Measurements from ENCODE around the gene NTN5. TPM values are rescaled to one million over a fixed set of nuclear protein-coding genes. Genes with fewer than 3 reads are reported as not detected.

The NTN5 gene
- total RNA-seq, 1 experiment from 2014 or later: 0.55 TPM

DNA sequence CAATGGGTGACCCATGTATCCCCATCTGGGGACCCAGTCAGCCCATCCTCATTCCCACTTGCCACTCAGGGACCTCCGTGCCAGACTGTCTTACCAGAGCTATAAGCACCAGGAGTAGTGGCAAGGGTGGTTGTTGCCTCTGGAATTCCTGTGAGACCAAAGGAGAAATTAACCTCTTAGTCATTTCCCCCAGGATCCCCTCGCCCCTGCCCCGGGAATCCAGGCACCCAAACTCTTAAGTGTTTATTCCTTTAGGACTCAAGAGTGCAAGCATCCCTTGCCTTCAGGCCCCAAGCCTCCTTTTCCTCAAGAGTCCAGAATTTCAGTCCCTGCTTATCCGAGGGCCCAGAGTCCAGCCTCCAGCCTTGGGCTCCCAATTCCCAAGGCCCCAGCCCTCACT, 9.2 kb downstream of the NTN5 start:
- no peaks in the 10 kb centered on the region for H3K79me2 ChIP-seq (ENCODE audit: insufficient read depth, low read length)
- no peak overlapping the region for H3K27ac Mint-ChIP-seq
- 0 out of 4 replicates have a peak, but pooled peaks cover 0 to 6% of the 10 kb centered on the region in 2 experiments for H3K4me1 Mint-ChIP-seq
- H2BK12ac ChIP-seq (ENCODE audit: insufficient read length, low read depth, low read length): no peak overlapping the region
- H4K91ac ChIP-seq (ENCODE audit: insufficient read length, low read depth, low read length): no peak overlapping the region
- H4K20me1 ChIP-seq (ENCODE audit: control insufficient read depth, insufficient read depth, insufficient read length): no peaks in the 10 kb centered on the region
- peaks cover 12% of the 10 kb centered on the region for H3K27me3 Mint-ChIP-seq (ENCODE audit: low read depth)
- H2BK20ac ChIP-seq (ENCODE audit: low read depth, low read length, poor library complexity, severe bottlenecking): no peak overlapping the region
- no peaks in the 10 kb centered on the region for H3K79me1 ChIP-seq (ENCODE audit: insufficient read depth, low read depth, low read length, poor library complexity, severe bottlenecking)
- H3K18ac ChIP-seq (ENCODE audit: insufficient read length, low read depth, low read length): no peak overlapping the region
- H3K9ac ChIP-seq (ENCODE audit: extremely low read depth, insufficient read length, low read length): no peak overlapping the region
- no peak overlapping the region for H2BK15ac ChIP-seq (ENCODE audit: low read depth, low read length)
- no peak overlapping the region for H3K4me2 ChIP-seq (ENCODE audit: insufficient read depth, insufficient read length, low read length)
- no peak overlapping the region for H3K27ac ChIP-seq (ENCODE audit: insufficient read length, low read depth, low read length)
- H3K23ac ChIP-seq (ENCODE audit: insufficient read length, low read depth, low read length): no peak overlapping the region
- no peaks in the 10 kb centered on the region for H3K27me3 ChIP-seq (ENCODE audit: insufficient read depth, low read length)
- DNase-seq: no peak
- no peak overlapping the region for H3K56ac ChIP-seq (ENCODE audit: insufficient read length, low read depth, low read length)
- no peak overlapping the region for H3T11ph ChIP-seq (ENCODE audit: low read length)
- no peak overlapping the region for H4K5ac ChIP-seq (ENCODE audit: insufficient read length, low read depth, low read length)
- TF ChIP-seq, protein P1, sequence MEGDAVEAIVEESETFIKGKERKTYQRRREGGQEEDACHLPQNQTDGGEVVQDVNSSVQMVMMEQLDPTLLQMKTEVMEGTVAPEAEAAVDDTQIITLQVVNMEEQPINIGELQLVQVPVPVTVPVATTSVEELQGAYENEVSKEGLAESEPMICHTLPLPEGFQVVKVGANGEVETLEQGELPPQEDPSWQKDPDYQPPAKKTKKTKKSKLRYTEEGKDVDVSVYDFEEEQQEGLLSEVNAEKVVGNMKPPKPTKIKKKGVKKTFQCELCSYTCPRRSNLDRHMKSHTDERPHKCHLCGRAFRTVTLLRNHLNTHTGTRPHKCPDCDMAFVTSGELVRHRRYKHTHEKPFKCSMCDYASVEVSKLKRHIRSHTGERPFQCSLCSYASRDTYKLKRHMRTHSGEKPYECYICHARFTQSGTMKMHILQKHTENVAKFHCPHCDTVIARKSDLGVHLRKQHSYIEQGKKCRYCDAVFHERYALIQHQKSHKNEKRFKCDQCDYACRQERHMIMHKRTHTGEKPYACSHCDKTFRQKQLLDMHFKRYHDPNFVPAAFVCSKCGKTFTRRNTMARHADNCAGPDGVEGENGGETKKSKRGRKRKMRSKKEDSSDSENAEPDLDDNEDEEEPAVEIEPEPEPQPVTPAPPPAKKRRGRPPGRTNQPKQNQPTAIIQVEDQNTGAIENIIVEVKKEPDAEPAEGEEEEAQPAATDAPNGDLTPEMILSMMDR (conservative IDR thresholded peaks at IDR 0.05): no peak
- H2BK5ac ChIP-seq (ENCODE audit: insufficient read length, low read length): no peak overlapping the region
- no peak overlapping the region for H3K4ac ChIP-seq (ENCODE audit: low read depth, low read length)
- H3K4me3 Mint-ChIP-seq: no peak overlapping the region
- no peak overlapping the region for H2AK5ac ChIP-seq (ENCODE audit: insufficient read length, low read length)
- H4K8ac ChIP-seq (replicated peaks; ENCODE audit: insufficient read length, low read depth, low read length): no peak overlapping the region
- no CpG with 5 or more reads among the region's 4 CpGs for WGBS (ENCODE audit: extremely low coverage, insufficient read length, low lambda C conversion rate)
- peaks cover 0 to 6% (median 5%) of the 10 kb centered on the region in 3 experiments; a peak in 2 of 7 replicates for H3K36me3 Mint-ChIP-seq (ENCODE audit: insufficient read depth in 1 of 3, low read depth in 3 of 3)
- peaks cover 5 to 7% of the 10 kb centered on the region in 2 experiments; a peak in 4 of 5 replicates for H3K9me3 Mint-ChIP-seq
- H3K9me3 ChIP-seq (ENCODE audit: control insufficient read depth, low read depth, low read length): no peaks in the 10 kb centered on the region
- no peaks in the 10 kb centered on the region for H3K4me1 ChIP-seq (ENCODE audit: insufficient read depth, low read length)
- no peak overlapping the region for H2BK120ac ChIP-seq (ENCODE audit: low read depth, low read length, poor library complexity, severe bottlenecking)
- no peak overlapping the region for H2AFZ ChIP-seq (ENCODE audit: low read length)
- H3K23me2 ChIP-seq (ENCODE audit: insufficient read length, low read depth, low read length, poor library complexity, severe bottlenecking): no peaks in the 10 kb centered on the region
- H3K14ac ChIP-seq (ENCODE audit: insufficient read depth, low read length): no peak overlapping the region; the same call in 1 of the 2 replicates
